ENCODE data around the gene SNRNP70.

GRCh38 chr19:49058562-49058961 lies 26.7 kb upstream of the SNRNP70 start:
- TF ChIP-seq CTCF (conservative IDR thresholded peaks at IDR 0.05; ENCODE audit: low read depth in 2 of 2) (no peak), EZH2 (IDR thresholded peaks at IDR 0.05; ENCODE audit: low read depth, unreplicated experiment) (no peak), CREB1 (CRISPR knock-in tag; IDR thresholded peaks at IDR 0.05; ENCODE audit: low read depth) (no peak), ZNF331 (CRISPR knock-in tag; IDR thresholded peaks at IDR 0.05; ENCODE audit: low read depth) (no peak)

All from GM23338 (cell line).